Measurements from ENCODE around the gene BTF3L4. TPM values are rescaled to one million over a fixed set of nuclear protein-coding genes. Genes with fewer than 3 reads are reported as not detected.

The BTF3L4 gene
- total RNA-seq, 1 donor = 76.4 TPM

DNA sequence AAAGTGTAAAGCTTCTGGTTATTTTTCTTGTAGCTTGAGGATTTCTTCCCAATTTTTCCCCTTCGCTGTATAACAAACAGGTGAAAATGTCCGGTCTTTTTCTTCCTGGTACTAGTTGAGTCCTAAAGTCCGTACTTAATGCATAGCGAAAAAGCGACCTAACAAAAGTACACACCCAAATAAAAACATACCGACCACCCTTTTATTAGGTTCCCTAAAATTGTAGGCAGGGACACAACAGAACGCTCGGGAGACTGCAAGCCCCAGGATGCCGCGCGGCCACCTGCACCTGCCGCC, 281 bp upstream of the BTF3L4 start:
- peak overlapping the region; percentile 92 for H3K4me3 ChIP-seq (ENCODE audit: low read depth, low read length)
- DNase-seq (ENCODE audit: low read depth) = no peak
- TF ChIP-seq CTCF (IDR thresholded peaks at IDR 0.05; ENCODE audit: insufficient read depth, low read depth, low read length) = no peak

GRCh38 chr1:52056937-52057231, 789 bp downstream of the BTF3L4 start:
- TF ChIP-seq CTCF (IDR thresholded peaks at IDR 0.05; ENCODE audit: insufficient read depth, low read depth, low read length) = no peak
- DNase-seq (ENCODE audit: low read depth) = no peak
- H3K4me3 ChIP-seq (ENCODE audit: low read depth, low read length) = peak overlapping the region; percentile 92

GRCh38 chr1:52057255-52057654, 1.2 kb downstream of the BTF3L4 start:
- peak overlapping the region; percentile 92 for H3K4me3 ChIP-seq (ENCODE audit: low read depth, low read length)
- TF ChIP-seq CTCF (IDR thresholded peaks at IDR 0.05; ENCODE audit: insufficient read depth, low read depth, low read length) = no peak
- DNase-seq (ENCODE audit: low read depth) = peak; percentile 36

DNA sequence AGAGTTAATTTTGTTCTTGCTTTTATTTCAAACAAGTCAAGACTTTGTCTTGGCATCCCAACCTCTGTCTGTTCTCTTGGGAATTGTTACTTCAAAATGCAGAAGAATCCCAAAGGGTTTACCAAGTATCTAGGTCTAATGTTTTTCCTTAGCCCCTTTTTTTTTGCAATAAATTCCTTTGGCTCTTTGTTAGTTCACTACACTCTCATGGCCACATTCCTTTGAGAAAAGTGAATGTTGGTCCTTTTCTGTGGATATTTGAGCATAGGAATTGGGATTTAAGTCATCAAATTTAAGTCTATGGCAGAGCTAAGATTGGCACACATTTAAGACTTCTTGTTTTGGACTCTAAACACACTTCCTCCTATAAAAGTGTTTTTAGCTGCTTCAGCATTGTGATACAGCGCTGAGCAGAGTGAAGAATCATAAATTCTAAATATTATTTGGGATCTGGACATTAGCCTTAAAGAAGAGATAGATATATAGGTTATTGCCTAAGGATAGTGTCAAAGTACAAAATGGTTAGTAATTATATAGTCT, 1.9 kb downstream of the BTF3L4 start:
- H3K4me3 ChIP-seq (ENCODE audit: low read depth, low read length) = peak overlapping the region; percentile 92
- no peak for TF ChIP-seq CTCF (IDR thresholded peaks at IDR 0.05; ENCODE audit: insufficient read depth, low read depth, low read length)
- DNase-seq (ENCODE audit: low read depth) = no peak

DNA sequence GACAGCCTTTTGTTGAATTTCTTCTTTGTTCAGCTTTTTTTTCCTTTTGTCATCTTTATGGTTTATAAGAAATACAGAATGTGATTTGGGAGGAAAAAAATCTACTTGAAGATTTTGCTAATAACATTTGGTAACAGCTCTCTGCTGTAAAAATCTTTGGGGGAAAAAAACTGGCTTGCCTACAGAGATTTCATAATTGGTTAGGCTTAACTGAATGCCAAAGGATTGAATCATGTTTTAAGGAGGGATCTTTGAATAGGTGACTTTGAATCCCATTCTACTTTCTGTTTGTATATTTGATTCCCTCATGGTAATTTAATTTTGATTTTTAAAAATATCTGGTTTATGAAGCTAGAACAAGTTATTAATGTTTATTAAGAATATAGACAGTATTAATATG, 3.2 kb downstream of the BTF3L4 start:
- DNase-seq (ENCODE audit: low read depth) = peak; percentile 80
- H3K4me3 ChIP-seq (ENCODE audit: low read depth, low read length) = no peak overlapping the region

DNA sequence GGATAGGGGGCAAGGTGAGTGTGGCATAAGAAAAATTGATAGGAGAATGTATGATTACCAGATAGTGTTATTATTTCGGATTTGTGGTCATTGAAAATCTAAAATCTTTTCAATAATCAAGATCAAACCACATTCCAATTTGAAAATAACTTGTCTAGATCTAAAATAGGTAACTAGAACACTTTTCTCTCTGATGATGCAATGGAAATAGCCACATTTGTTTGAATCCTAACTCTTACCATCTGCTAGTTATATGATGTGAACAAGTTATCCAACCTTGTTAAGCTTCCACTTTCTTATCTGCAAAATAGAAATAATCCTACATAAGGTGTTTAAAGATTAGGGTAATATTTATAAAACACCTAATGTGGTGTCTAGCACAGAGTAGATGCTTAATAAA, 3.8 kb downstream of the BTF3L4 start:
- no peak overlapping the region for H3K4me3 ChIP-seq (ENCODE audit: low read depth, low read length)
- no peak for DNase-seq (ENCODE audit: low read depth)
- TF ChIP-seq CTCF (IDR thresholded peaks at IDR 0.05; ENCODE audit: insufficient read depth, low read depth, low read length) = no peak

More for the DNA sequence above, 3.2 kb downstream of the BTF3L4 start:
- TF ChIP-seq CTCF (IDR thresholded peaks at IDR 0.05; ENCODE audit: insufficient read depth, low read depth, low read length) = no peak

GRCh38 chr1:52060822-52061221, 4.7 kb downstream of the BTF3L4 start:
- TF ChIP-seq CTCF (IDR thresholded peaks at IDR 0.05; ENCODE audit: insufficient read depth, low read depth, low read length) = no peak
- DNase-seq (ENCODE audit: low read depth) = no peak
- no peak overlapping the region for H3K4me3 ChIP-seq (ENCODE audit: low read depth, low read length)

Data from fibroblast of villous mesenchyme (primary cell).